Aorta (tissue), 5 donors: ENCODE results near the gene C20orf144. TPM values are rescaled to one million over a fixed set of nuclear protein-coding genes. Genes with fewer than 3 reads are reported as not detected.

Experiments used
- ATAC-seq: fragments of 200-7000 bp; cut with Tn5 transposase; one replicate; pipeline ENCODE4 v1.9.1; 2022; ENCODE audit warnings: moderate library complexity; ENCODE audit not compliant: low FRiP score
- DNase-seq, 2 donors: peaks; one replicate each; pipeline ENCODE4 v3.0.0-alpha.2; 2020
- H3K27ac ChIP-seq, 2 donors: one replicate each; pipeline ENCODE4 v1.5.1; 2013; ENCODE audit warnings: low read length in 2 of 2, mild to moderate bottlenecking in 2 of 2, moderate library complexity in 2 of 2, control low read depth in 1 of 2, inconsistent platforms in 1 of 2, low read depth in 1 of 2
- H3K27me3 ChIP-seq, 2 donors: one replicate each; pipeline ENCODE4 v1.6.1; 2013; ENCODE audit warnings: control low read depth in 1 of 2, low read length in 1 of 2, mild to moderate bottlenecking in 1 of 2, moderate library complexity in 1 of 2; ENCODE audit not compliant: insufficient read depth in 2 of 2, control insufficient read depth in 1 of 2
- H3K36me3 ChIP-seq, 2 donors: one replicate each; pipeline ENCODE4 v1.6.1; 2013; ENCODE audit warnings: control low read depth in 1 of 2, low read length in 1 of 2, mild to moderate bottlenecking in 1 of 2; ENCODE audit not compliant: insufficient read depth in 2 of 2, control insufficient read depth in 1 of 2
- H3K4me1 ChIP-seq, 2 donors: one replicate each; pipeline ENCODE4 v1.6.1; 2013; ENCODE audit warnings: low read length in 2 of 2, control low read depth in 1 of 2, mild to moderate bottlenecking in 1 of 2, moderate library complexity in 1 of 2; ENCODE audit not compliant: insufficient read depth in 2 of 2, control insufficient read depth in 1 of 2
- H3K4me3 ChIP-seq, 2 donors: one replicate each; pipeline ENCODE4 v1.5.1; 2013; ENCODE audit warnings: low read length in 2 of 2, control low read depth in 1 of 2, mild to moderate bottlenecking in 1 of 2
- H3K9me3 ChIP-seq: one replicate; pipeline ENCODE4 v1.6.1; 2013; ENCODE audit warnings: mild to moderate bottlenecking, low read length; ENCODE audit not compliant: control insufficient read depth
- WGBS, 2 donors: extraction: QIAGEN DNeasy Blood & Tissue Kit; methylation state at CpG; one replicate each; pipeline ENCODE4 v1.1.7; 2013; 5-methylcytosine and 5-hydroxymethylcytosine counted together
- intact Hi-C, 2 donors: fragments of 100-400 bp; cut with DNase I; formaldehyde crosslinking; loops; one replicate each; pipeline versions ENCODE4 v1.14.2 to v1.15.0; 2022
- long read RNA-seq, 2 donors: library from polyadenylated mRNA; unstranded; transcript quantifications; one replicate each; pipeline ENCODE4 v2.0.0, GENCODE V29; 2020 to 2021
- polyA plus RNA-seq, 2 donors: library from polyadenylated mRNA; stranded (reverse); fragments of 200-250 nt; gene quantifications; one replicate each; pipeline ENCODE4 v1.2.3, GENCODE V29; 2013
- total RNA-seq, 2 donors: library from RNA; stranded (reverse); fragmentation: NEBNext Ultra II Directional; extraction: Animal tissue kit (Norgen Biotek cat#: 25700); gene quantifications; one replicate each; pipeline ENCODE4 v1.2.1, GENCODE V29; 2021
- donor health status: healthy with polysubstance abuse.
- donor health status: Bipolar disorder and iron deficiency.
- donor health status: DM: no; HTN: no; CAD: no.
- donor health status: DM: no; HTN: no; CAD: no.
- donor health status: DM: yes; HTN: yes; CAD: no.

The C20orf144 gene
- total RNA-seq = under 1 TPM in 1 of 2 donors, not detected in 1; 0.16 TPM
- polyA plus RNA-seq = under 1 TPM in 1 of 2 donors, not detected in 1; 0.31 TPM
- long read RNA-seq, donor 1 = 0 reads
- long read RNA-seq, donor 2 = 0 reads

GRCh38 chr20:33662172-33662571 is at the start of gene C20orf144:
Gene C20orf144, plus strand, starts transcription at chr20:33662327. Its CDS starts 19 bp downstream, at chr20:33662346.
- peak within 1 kb of the TSS; percentile 54 to 60 for H3K4me3 ChIP-seq
- 94 to 96% methylated on average over 10 of the region's 10 CpGs for WGBS, 2 donors
- no peaks in the 10 kb centered on the region for H3K27me3 ChIP-seq
- H3K4me1 ChIP-seq = no peaks in the 10 kb centered on the region
- H3K9me3 ChIP-seq = no peaks in the 10 kb centered on the region
- no peak for ATAC-seq
- intact Hi-C loops = no loop called here
- DNase-seq = no peak
- no peaks in the 10 kb centered on the region for H3K36me3 ChIP-seq
- H3K27ac ChIP-seq = peak within 1 kb of the TSS in 1 of 2 donors; percentile 74

DNA sequence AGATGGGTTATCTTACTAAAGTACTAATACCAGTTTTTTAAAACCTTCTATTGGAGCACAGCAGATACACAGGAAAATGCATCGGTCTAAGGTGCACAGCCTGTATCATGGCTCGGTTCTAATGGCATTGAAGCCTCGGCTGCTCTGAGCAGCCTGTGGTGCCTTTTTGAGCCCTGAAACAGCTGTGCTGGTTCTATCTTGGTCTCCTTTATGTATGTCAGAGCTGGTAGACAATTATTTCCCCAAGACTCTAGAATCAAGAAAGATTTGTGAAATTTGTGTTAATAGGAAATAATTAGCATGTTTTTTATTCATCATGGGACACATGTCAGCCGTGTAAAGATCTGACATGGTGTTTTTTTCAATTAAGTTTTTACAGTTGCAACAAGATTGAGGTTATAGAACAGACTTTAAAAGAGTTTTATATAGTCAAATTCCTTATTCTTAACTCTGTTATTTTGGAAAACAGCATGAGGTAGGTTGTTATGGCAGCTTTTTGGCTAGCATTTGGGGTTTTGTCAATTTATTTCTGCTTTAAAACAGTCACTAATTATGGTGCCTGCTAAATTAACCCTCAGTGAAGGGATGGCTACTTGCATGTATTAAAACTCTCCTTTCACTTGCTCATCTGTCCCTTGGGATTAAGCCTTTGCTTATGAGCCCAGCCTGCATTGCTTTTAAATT is 40.3 kb upstream of the C20orf144 start:
- ATAC-seq = no peak
- Histone ChIP-seq H3K9me3 (no peaks in the 10 kb centered on the region), H3K27ac (no peak overlapping the region), H3K36me3 (peaks cover 3 to 4% of the 10 kb centered on the region in 2 donors), H3K4me3 (no peak overlapping the region), H3K4me1 (no peaks in the 10 kb centered on the region), H3K27me3 (no peaks in the 10 kb centered on the region)
- intact Hi-C loops = no loop called here
- DNase-seq = no peak
- WGBS, 2 donors = 87% methylated on average over 4 of the region's 4 CpGs

- intact Hi-C loops = no loop called here
- Histone ChIP-seq H3K4me1 (no peaks in the 10 kb centered on the region), H3K36me3 (peaks cover 3 to 4% of the 10 kb centered on the region in 2 donors), H3K9me3 (no peaks in the 10 kb centered on the region), H3K27me3 (no peaks in the 10 kb centered on the region), H3K4me3 (no peak overlapping the region), H3K27ac (no peak overlapping the region)
- no peak for ATAC-seq
- DNase-seq = no peak
- 95 to 97% methylated on average over 10 of the region's 10 CpGs for WGBS, 2 donors
These were observed 39.3 kb upstream of the C20orf144 start for GRCh38 chr20:33622705-33623365.

DNA sequence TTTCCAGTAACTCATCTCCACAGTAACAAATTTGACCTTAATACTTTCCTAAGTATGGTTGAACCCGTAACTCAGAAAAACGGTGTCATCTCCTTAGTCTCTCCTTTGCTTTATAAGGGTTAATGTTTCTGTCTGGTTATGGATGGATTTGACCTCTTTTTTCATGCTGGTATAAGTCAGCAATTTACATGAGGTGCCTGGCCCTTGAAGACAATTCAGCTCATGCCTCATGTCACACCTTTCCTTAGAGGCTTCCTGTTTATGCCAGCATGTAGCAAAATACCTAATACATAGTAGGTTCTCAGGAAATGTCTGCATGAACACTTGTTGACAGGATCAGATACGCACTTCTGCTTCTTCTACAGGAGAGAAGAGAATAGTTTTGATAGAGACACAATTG is 37.7 kb upstream of the C20orf144 start:
- intact Hi-C loops = no loop called here
- Histone ChIP-seq H3K4me1 (no peaks in the 10 kb centered on the region), H3K4me3 (no peak overlapping the region), H3K9me3 (no peaks in the 10 kb centered on the region), H3K27me3 (no peaks in the 10 kb centered on the region), H3K27ac (no peak overlapping the region), H3K36me3 (peaks cover 3 to 7% of the 10 kb centered on the region in 2 donors)
- ATAC-seq (no peak), DNase-seq (no peak)
- WGBS, 2 donors = 93 to 94% methylated on average over 3 of the region's 3 CpGs

DNA sequence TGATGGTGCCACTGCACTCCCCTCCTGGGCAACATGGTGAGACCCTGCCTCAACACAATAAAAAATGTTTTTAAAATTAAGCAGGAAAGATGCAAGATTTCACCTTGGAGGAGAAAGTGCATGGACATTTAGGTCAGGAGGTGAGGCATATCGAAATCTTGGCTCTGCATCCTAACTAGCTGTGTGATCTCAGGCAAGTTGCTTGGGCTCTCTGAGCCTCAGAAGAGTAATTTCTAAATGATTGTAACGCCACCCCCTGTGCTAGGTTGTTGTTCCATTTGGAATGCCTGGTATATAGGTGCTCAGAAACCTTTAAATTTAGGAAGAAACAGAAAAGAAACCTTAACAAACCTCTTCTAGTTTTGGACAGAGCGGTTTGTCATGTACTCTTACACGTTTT is 35.9 kb upstream of the C20orf144 start:
- Histone ChIP-seq H3K27me3 (no peaks in the 10 kb centered on the region), H3K4me1 (no peaks in the 10 kb centered on the region), H3K4me3 (no peak overlapping the region), H3K36me3 (peaks cover 3 to 8% of the 10 kb centered on the region in 2 donors), H3K27ac (no peak overlapping the region), H3K9me3 (no peaks in the 10 kb centered on the region)
- WGBS, 2 donors = 95 to 98% methylated on average over 4 of the region's 4 CpGs
- no peak for DNase-seq
- intact Hi-C loops = no loop called here
- ATAC-seq = no peak

GRCh38 chr20:33627577-33628216 is 34.4 kb upstream of the C20orf144 start:
- DNase-seq (no peak), ATAC-seq (no peak)
- peaks cover 6 to 10% of the 10 kb centered on the region in 2 donors for H3K36me3 ChIP-seq
- 98 to 99% methylated on average over 4 of the region's 4 CpGs for WGBS, 2 donors
- H3K4me1 ChIP-seq = no peaks in the 10 kb centered on the region
- H3K9me3 ChIP-seq = no peaks in the 10 kb centered on the region
- no peak overlapping the region for H3K27ac ChIP-seq
- H3K27me3 ChIP-seq = no peaks in the 10 kb centered on the region
- no peak overlapping the region for H3K4me3 ChIP-seq
- intact Hi-C loops = no loop called here

DNA sequence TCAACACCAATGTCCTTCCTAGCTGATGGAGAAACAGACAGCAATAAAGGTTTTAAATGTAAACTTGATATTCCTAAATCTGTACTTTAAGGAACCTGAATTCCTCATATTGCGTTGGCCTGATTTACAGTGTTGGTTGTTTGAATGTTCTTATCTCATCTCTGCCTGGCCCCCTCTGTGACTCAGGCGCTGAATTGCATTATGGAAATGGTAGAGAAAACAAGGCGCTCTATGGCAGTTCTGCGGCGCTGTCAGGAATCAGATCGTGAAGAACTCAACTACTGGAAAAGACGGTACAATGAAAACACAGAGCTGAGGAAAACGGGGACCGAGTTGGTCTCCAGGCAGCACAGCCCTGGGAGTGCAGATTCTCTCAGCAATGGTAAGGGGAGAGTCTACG is 32.6 kb upstream of the C20orf144 start:
- H3K27ac ChIP-seq = no peak overlapping the region
- peaks cover 3 to 10% of the 10 kb centered on the region in 2 donors for H3K36me3 ChIP-seq
- H3K27me3 ChIP-seq = no peaks in the 10 kb centered on the region
- WGBS, 2 donors = 91 to 94% methylated on average over 10 of the region's 10 CpGs
- intact Hi-C loops = no loop called here
- H3K4me3 ChIP-seq = no peak overlapping the region
- H3K9me3 ChIP-seq = no peaks in the 10 kb centered on the region
- ATAC-seq = no peak
- no peaks in the 10 kb centered on the region for H3K4me1 ChIP-seq
- no peak for DNase-seq

- no peak for ATAC-seq
- Histone ChIP-seq H3K4me3 (no peak overlapping the region), H3K27ac (no peak overlapping the region), H3K4me1 (no peaks in the 10 kb centered on the region), H3K27me3 (no peaks in the 10 kb centered on the region), H3K36me3 (peaks cover 3 to 10% of the 10 kb centered on the region in 2 donors), H3K9me3 (no peaks in the 10 kb centered on the region)
- no peak for DNase-seq
- WGBS, 2 donors = 85 to 86% methylated on average over 5 of the region's 5 CpGs
- intact Hi-C loops = no loop called here
These were observed 32.1 kb upstream of the C20orf144 start for GRCh38 chr20:33629979-33630378.
